ENCODE measurements around the gene BCOR. TPM values are rescaled to one million over a fixed set of nuclear protein-coding genes. Genes with fewer than 3 reads are reported as not detected.

Gene BCOR
- total RNA-seq, 1 donor from 2014 or later: 24.3 TPM

DNA sequence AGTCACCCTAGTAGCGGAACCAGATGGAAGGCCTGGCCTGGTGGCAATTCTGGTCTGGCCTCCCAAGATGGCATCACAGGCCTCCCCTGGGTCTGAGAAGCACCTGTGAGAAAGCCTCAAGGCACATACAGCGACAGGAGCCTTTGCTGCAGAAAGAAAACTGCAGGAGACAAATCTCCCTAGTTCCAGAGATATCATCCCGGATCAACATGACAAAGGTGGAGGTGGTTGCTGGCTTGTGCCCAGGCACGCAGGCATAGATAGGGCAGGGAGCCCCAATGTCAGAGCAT, 93.6 kb downstream of the BCOR start:
- no peak for DNase-seq (ENCODE audit: low read depth)
- H3K4me3 ChIP-seq (ENCODE audit: low read depth, low read length): no peak overlapping the region
- TF ChIP-seq, protein P1, sequence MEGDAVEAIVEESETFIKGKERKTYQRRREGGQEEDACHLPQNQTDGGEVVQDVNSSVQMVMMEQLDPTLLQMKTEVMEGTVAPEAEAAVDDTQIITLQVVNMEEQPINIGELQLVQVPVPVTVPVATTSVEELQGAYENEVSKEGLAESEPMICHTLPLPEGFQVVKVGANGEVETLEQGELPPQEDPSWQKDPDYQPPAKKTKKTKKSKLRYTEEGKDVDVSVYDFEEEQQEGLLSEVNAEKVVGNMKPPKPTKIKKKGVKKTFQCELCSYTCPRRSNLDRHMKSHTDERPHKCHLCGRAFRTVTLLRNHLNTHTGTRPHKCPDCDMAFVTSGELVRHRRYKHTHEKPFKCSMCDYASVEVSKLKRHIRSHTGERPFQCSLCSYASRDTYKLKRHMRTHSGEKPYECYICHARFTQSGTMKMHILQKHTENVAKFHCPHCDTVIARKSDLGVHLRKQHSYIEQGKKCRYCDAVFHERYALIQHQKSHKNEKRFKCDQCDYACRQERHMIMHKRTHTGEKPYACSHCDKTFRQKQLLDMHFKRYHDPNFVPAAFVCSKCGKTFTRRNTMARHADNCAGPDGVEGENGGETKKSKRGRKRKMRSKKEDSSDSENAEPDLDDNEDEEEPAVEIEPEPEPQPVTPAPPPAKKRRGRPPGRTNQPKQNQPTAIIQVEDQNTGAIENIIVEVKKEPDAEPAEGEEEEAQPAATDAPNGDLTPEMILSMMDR (conservative IDR thresholded peaks at IDR 0.05; ENCODE audit: low read depth, low read length): no peak

DNA sequence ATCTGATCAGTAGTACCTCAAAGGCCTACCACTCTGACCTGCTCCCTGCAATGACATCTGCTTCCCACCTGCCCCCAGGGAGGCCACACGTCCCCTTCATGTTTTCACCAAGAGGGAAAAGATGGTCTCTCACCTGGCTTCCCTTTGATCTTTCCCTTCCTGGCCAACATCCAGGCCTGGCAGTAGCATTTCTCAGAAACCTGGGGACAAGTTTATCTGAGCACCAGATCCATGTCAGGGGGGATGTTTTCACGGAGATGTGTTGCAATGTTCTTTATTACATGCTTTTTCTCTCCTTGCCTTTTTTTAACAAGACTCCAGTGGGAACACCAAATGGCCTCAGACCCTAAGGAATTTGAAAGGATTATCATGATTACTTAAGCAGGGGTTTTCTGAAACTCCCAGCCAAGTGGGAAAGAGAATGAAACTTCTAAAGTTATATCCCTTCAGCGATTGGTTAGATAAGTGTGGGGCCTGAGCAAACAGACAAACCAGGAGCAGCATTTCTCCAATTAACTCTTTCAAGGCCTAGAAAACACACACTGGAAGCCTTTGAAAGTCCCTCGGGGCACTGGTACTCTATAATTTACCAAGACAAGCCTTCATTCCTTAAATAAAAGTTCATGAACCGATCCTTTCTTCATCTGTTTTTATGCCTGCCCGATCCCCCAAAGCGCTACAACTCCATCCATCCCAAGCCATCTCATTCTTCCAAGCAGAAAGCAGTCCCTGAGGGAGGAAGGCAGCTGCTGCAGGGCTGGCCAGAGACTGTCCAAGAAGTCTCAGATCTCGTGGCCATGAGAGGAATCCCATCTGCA, 94.1 kb downstream of the BCOR start:
- no peak for DNase-seq (ENCODE audit: low read depth)
- TF ChIP-seq, protein P1 (conservative IDR thresholded peaks at IDR 0.05; ENCODE audit: low read depth, low read length): no peak
- H3K4me3 ChIP-seq (ENCODE audit: low read depth, low read length): no peak overlapping the region

DNA sequence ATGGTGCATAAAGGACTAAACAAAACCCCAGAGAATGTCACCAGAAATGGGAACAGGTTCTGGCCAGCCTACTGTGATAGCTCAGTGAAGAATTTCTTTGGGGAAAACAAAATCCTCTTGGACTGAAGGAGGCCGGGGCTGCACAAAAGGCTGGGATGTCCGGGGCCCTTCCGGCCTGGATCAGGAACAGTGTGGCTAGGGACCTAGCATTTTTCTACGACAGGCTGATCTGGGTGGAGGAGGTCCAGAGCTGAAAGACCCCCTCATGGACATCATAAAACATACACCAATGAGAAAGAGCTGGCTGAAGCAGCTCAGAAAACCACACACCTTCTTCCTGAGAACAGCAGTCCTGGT, 94.7 kb downstream of the BCOR start:
- H3K4me3 ChIP-seq (ENCODE audit: low read depth, low read length): no peak overlapping the region

More for the DNA sequence above, 94.7 kb downstream of the BCOR start:
- TF ChIP-seq, protein P1 (conservative IDR thresholded peaks at IDR 0.05; ENCODE audit: low read depth, low read length): no peak
- DNase-seq (ENCODE audit: low read depth): no peak
